Activated T-cell treated with anti-CD3 and anti-CD28 coated beads, Interleukin-2, amount 50 U/mL, for 4 hours (primary cell): ENCODE measurements around the gene VASP. TPM values are rescaled to one million over a fixed set of nuclear protein-coding genes. Genes with fewer than 3 reads are reported as not detected.
A peak's percentile ranks its signal among the peaks of the same experiment; 100 is the strongest.

Experiments
- ATAC-seq, 2 donors: fragments of 200-7000 bp; cut with Tn5 transposase; one replicate each; pipeline ENCODE4 v1.10.0; 2021
- DNase-seq: peaks from one replicate; pipeline ENCODE4 v3.0.0-alpha.2; 2020
- H3K27me3 Mint-ChIP-seq: one replicate; pipeline ENCODE4 v1.8.0; 2021; ENCODE audit warnings: low read depth, mixed read lengths
- H3K36me3 Mint-ChIP-seq: one replicate; pipeline ENCODE4 v1.8.0; 2022; ENCODE audit warnings: mixed read lengths; ENCODE audit not compliant: insufficient read depth
- H3K4me1 Mint-ChIP-seq: one replicate; pipeline ENCODE4 v1.8.0; 2021; ENCODE audit warnings: low read depth, mixed read lengths
- H3K4me3 Mint-ChIP-seq: one replicate; pipeline ENCODE4 v1.8.0; 2021; ENCODE audit warnings: mild to moderate bottlenecking, moderate library complexity, mixed read lengths
- H3K9me3 Mint-ChIP-seq: one replicate; pipeline ENCODE4 v1.8.0; 2021; ENCODE audit warnings: mixed read lengths
- total RNA-seq, 3 donors: library from RNA; stranded (reverse); gene quantifications; one replicate each; pipeline ENCODE4 v1.2.1, GENCODE V29; 2021

VASP gene
- total RNA-seq, 3 donors from 2014 or later: 135 to 164 (median 157) TPM

- Mint-ChIP-seq H3K4me1 (peaks cover 34% of the 10 kb centered on the region), H3K36me3 (peaks cover 2% of the 10 kb centered on the region), H3K9me3 (no peaks in the 10 kb centered on the region), H3K27me3 (no peaks in the 10 kb centered on the region), H3K4me3 (peak overlapping the region; percentile 75)
- DNase-seq: peak; percentile 90
- peak; percentile 76 to 80 for ATAC-seq
Measured at GRCh38 chr19:45478454-45479238, 28.6 kb upstream of the VASP start.

GRCh38 chr19:45483033-45483432 is 24.2 kb upstream of the VASP start:
- no peaks in the 10 kb centered on the region for H3K9me3 Mint-ChIP-seq
- DNase-seq: no peak
- peaks cover 2% of the 10 kb centered on the region for H3K27me3 Mint-ChIP-seq
- no peak for ATAC-seq
- no peaks in the 10 kb centered on the region for H3K36me3 Mint-ChIP-seq
- H3K4me1 Mint-ChIP-seq: peaks cover 19% of the 10 kb centered on the region
- no peak overlapping the region for H3K4me3 Mint-ChIP-seq

- DNase-seq: no peak
- H3K4me3 Mint-ChIP-seq: no peak overlapping the region
Measured at GRCh38 chr19:45484273-45484945, 22.9 kb upstream of the VASP start.

GRCh38 chr19:45485305-45486077 is 21.8 kb upstream of the VASP start:
- no peaks in the 10 kb centered on the region for H3K9me3 Mint-ChIP-seq
- DNase-seq: peak; percentile 97

More at GRCh38 chr19:45484273-45484945, 22.9 kb upstream of the VASP start:
- no peak for ATAC-seq
- Mint-ChIP-seq H3K9me3 (no peaks in the 10 kb centered on the region), H3K4me1 (peaks cover 8% of the 10 kb centered on the region), H3K27me3 (peaks cover 2% of the 10 kb centered on the region), H3K36me3 (no peaks in the 10 kb centered on the region)

GRCh38 chr19:45488708-45489107 is 18.6 kb upstream of the VASP start:
- ATAC-seq (no peak), DNase-seq (no peak)
- H3K9me3 Mint-ChIP-seq: no peaks in the 10 kb centered on the region
- peaks cover 12% of the 10 kb centered on the region for H3K4me1 Mint-ChIP-seq
- no peaks in the 10 kb centered on the region for H3K36me3 Mint-ChIP-seq
- no peak overlapping the region for H3K4me3 Mint-ChIP-seq
- peaks cover 12% of the 10 kb centered on the region for H3K27me3 Mint-ChIP-seq

More at GRCh38 chr19:45485305-45486077, 21.8 kb upstream of the VASP start:
- H3K4me3 Mint-ChIP-seq: peak overlapping the region; percentile 89
- H3K4me1 Mint-ChIP-seq: peaks cover 5% of the 10 kb centered on the region
- no peaks in the 10 kb centered on the region for H3K36me3 Mint-ChIP-seq
- H3K27me3 Mint-ChIP-seq: peaks cover 2% of the 10 kb centered on the region
- ATAC-seq: peak; percentile 100

- DNase-seq (no peak), ATAC-seq (no peak)
- Mint-ChIP-seq H3K36me3 (no peaks in the 10 kb centered on the region), H3K27me3 (peaks cover 16% of the 10 kb centered on the region), H3K4me3 (no peak overlapping the region), H3K4me1 (peaks cover 13% of the 10 kb centered on the region), H3K9me3 (no peaks in the 10 kb centered on the region)
Measured at GRCh38 chr19:45489216-45489855, 17.9 kb upstream of the VASP start.

- no peak for ATAC-seq
- no peaks in the 10 kb centered on the region for H3K36me3 Mint-ChIP-seq
- DNase-seq: no peak
- H3K4me1 Mint-ChIP-seq: peaks cover 21% of the 10 kb centered on the region
- peaks cover 23% of the 10 kb centered on the region for H3K27me3 Mint-ChIP-seq
- no peak overlapping the region for H3K4me3 Mint-ChIP-seq
- no peaks in the 10 kb centered on the region for H3K9me3 Mint-ChIP-seq
Measured at GRCh38 chr19:45492137-45492626, 15.1 kb upstream of the VASP start.

- DNase-seq (no peak), ATAC-seq (no peak)
- Mint-ChIP-seq H3K36me3 (no peaks in the 10 kb centered on the region), H3K4me3 (no peak overlapping the region), H3K4me1 (peaks cover 27% of the 10 kb centered on the region), H3K27me3 (peaks cover 23% of the 10 kb centered on the region), H3K9me3 (no peaks in the 10 kb centered on the region)
Measured at GRCh38 chr19:45492627-45493470, 14.4 kb upstream of the VASP start.

- no peaks in the 10 kb centered on the region for H3K36me3 Mint-ChIP-seq
- no peak overlapping the region for H3K4me3 Mint-ChIP-seq
- peaks cover 35% of the 10 kb centered on the region for H3K4me1 Mint-ChIP-seq
- no peaks in the 10 kb centered on the region for H3K9me3 Mint-ChIP-seq
- DNase-seq (no peak), ATAC-seq (no peak)
- peaks cover 23% of the 10 kb centered on the region for H3K27me3 Mint-ChIP-seq
Measured at GRCh38 chr19:45494261-45494916, 12.9 kb upstream of the VASP start.

- H3K4me3 Mint-ChIP-seq: peak overlapping the region; percentile 65
- peaks cover 38% of the 10 kb centered on the region for H3K4me1 Mint-ChIP-seq
- DNase-seq (no peak), ATAC-seq (no peak)
- H3K9me3 Mint-ChIP-seq: no peaks in the 10 kb centered on the region
- peaks cover 25% of the 10 kb centered on the region for H3K27me3 Mint-ChIP-seq
- no peaks in the 10 kb centered on the region for H3K36me3 Mint-ChIP-seq
Measured at GRCh38 chr19:45495178-45495577, 12.1 kb upstream of the VASP start.

- Mint-ChIP-seq H3K27me3 (peaks cover 25% of the 10 kb centered on the region), H3K36me3 (peaks cover 4% of the 10 kb centered on the region), H3K4me3 (peak overlapping the region; percentile 65), H3K9me3 (no peaks in the 10 kb centered on the region), H3K4me1 (peaks cover 41% of the 10 kb centered on the region)
- DNase-seq (no peak), ATAC-seq (peak; percentile 34 to 39)
Measured at GRCh38 chr19:45496349-45496953, 10.8 kb upstream of the VASP start.

GRCh38 chr19:45497791-45498190 is 9.5 kb upstream of the VASP start:
- Mint-ChIP-seq H3K4me1 (peaks cover 40% of the 10 kb centered on the region), H3K4me3 (peak overlapping the region; percentile 44), H3K27me3 (peaks cover 20% of the 10 kb centered on the region), H3K36me3 (peaks cover 4% of the 10 kb centered on the region), H3K9me3 (no peaks in the 10 kb centered on the region)
- ATAC-seq (no peak), DNase-seq (no peak)
